Ectodermal cell (in vitro differentiated cells): ENCODE data around the gene ZBTB21.

ENCODE experiments used
- H3K27ac ChIP-seq: 2 replicates; pipeline ENCODE4 v1.7.0; 2013; ENCODE audit warnings: mild to moderate bottlenecking, low read depth, low read length; ENCODE audit not compliant: insufficient read depth, poor library complexity, severe bottlenecking
- H3K27me3 ChIP-seq: 2 replicates; pipeline ENCODE4 v1.7.0; 2013; ENCODE audit warnings: mild to moderate bottlenecking, low read length; ENCODE audit not compliant: insufficient read depth, control insufficient read depth, poor library complexity, severe bottlenecking
- H3K36me3 ChIP-seq: one replicate; pipeline ENCODE4 v1.7.0; 2013; ENCODE audit warnings: low read length; ENCODE audit not compliant: control insufficient read depth, insufficient read depth
- H3K4me1 ChIP-seq: one replicate; pipeline ENCODE4 v1.7.0; 2013; ENCODE audit warnings: low read length; ENCODE audit not compliant: control insufficient read depth, insufficient read depth
- H3K4me3 ChIP-seq: 2 replicates; pipeline ENCODE4 v1.7.0; 2013; ENCODE audit warnings: low read depth, low read length, control low read depth; ENCODE audit not compliant: insufficient read depth
- H3K9me3 ChIP-seq: 2 replicates; pipeline ENCODE4 v1.7.0; 2013; ENCODE audit warnings: mild to moderate bottlenecking, low read length, moderate library complexity; ENCODE audit not compliant: control insufficient read depth
- WGBS, 2 experiments: methylation state at CpG; one replicate each; pipeline ENCODE4 v1.1.7; 2013; ENCODE audit warnings: missing lambda C conversion rate in 2 of 2; 5-methylcytosine and 5-hydroxymethylcytosine counted together

ZBTB21 gene

GRCh38 chr21:41971891-41972290 is 38.3 kb downstream of the ZBTB21 start:
- Histone ChIP-seq H3K4me3 (no peak overlapping the region), H3K27me3 (no peaks in the 10 kb centered on the region), H3K9me3 (no peaks in the 10 kb centered on the region), H3K36me3 (no peaks in the 10 kb centered on the region), H3K4me1 (peaks cover 11% of the 10 kb centered on the region), H3K27ac (no peak overlapping the region)
- WGBS, 2 experiments, result 73 to 77% methylated on average over 5 to 6 of the region's 6 CpGs

GRCh38 chr21:41970751-41971653 is 39.2 kb downstream of the ZBTB21 start:
- no peak overlapping the region for H3K27ac ChIP-seq
- no peaks in the 10 kb centered on the region for H3K36me3 ChIP-seq
- H3K27me3 ChIP-seq, result no peaks in the 10 kb centered on the region
- no peaks in the 10 kb centered on the region for H3K9me3 ChIP-seq
- peaks cover 11% of the 10 kb centered on the region for H3K4me1 ChIP-seq
- H3K4me3 ChIP-seq, result no peak overlapping the region
- WGBS, 2 experiments, result 87 to 89% methylated on average over 20 of the region's 20 CpGs

- Histone ChIP-seq H3K36me3 (no peaks in the 10 kb centered on the region), H3K9me3 (no peaks in the 10 kb centered on the region), H3K27ac (no peak overlapping the region), H3K27me3 (no peaks in the 10 kb centered on the region), H3K4me3 (no peak overlapping the region), H3K4me1 (peaks cover 11% of the 10 kb centered on the region)
- WGBS, 2 experiments, result 90 to 93% methylated on average over 5 of the region's 5 CpGs
These were observed 40.1 kb downstream of the ZBTB21 start for GRCh38 chr21:41970106-41970391.

GRCh38 chr21:41967708-41968107 is 42.5 kb downstream of the ZBTB21 start:
- no peaks in the 10 kb centered on the region for H3K36me3 ChIP-seq
- H3K27ac ChIP-seq, result no peak overlapping the region
- WGBS, 2 experiments, result 64 to 72% methylated on average over 4 of the region's 4 CpGs
- no peak overlapping the region for H3K4me3 ChIP-seq
- no peaks in the 10 kb centered on the region for H3K27me3 ChIP-seq
- H3K9me3 ChIP-seq, result no peaks in the 10 kb centered on the region
- H3K4me1 ChIP-seq, result peaks cover 11% of the 10 kb centered on the region

GRCh38 chr21:41966872-41967621 is 43.1 kb downstream of the ZBTB21 start:
- Histone ChIP-seq H3K4me3 (no peak overlapping the region), H3K27ac (no peak overlapping the region), H3K4me1 (peaks cover 15% of the 10 kb centered on the region), H3K27me3 (no peaks in the 10 kb centered on the region), H3K9me3 (no peaks in the 10 kb centered on the region), H3K36me3 (no peaks in the 10 kb centered on the region)
- WGBS, 2 experiments, result 94 to 95% methylated on average over 10 of the region's 10 CpGs

- Histone ChIP-seq H3K27me3 (no peaks in the 10 kb centered on the region), H3K9me3 (no peaks in the 10 kb centered on the region), H3K36me3 (no peaks in the 10 kb centered on the region), H3K27ac (no peak overlapping the region), H3K4me3 (no peak overlapping the region), H3K4me1 (peaks cover 23% of the 10 kb centered on the region)
- 93 to 95% methylated on average over 11 of the region's 11 CpGs for WGBS, 2 experiments
These were observed 43.9 kb downstream of the ZBTB21 start for GRCh38 chr21:41966041-41966833.

GRCh38 chr21:41965461-41966013 is 44.6 kb downstream of the ZBTB21 start:
- peaks cover 25% of the 10 kb centered on the region for H3K4me1 ChIP-seq
- H3K27me3 ChIP-seq, result no peaks in the 10 kb centered on the region
- H3K9me3 ChIP-seq, result no peaks in the 10 kb centered on the region
- no peaks in the 10 kb centered on the region for H3K36me3 ChIP-seq
- no peak overlapping the region for H3K27ac ChIP-seq
- WGBS, 2 experiments, result 93 to 94% methylated on average over 10 of the region's 10 CpGs
- H3K4me3 ChIP-seq, result no peak overlapping the region

GRCh38 chr21:41965045-41965444 is 45.1 kb downstream of the ZBTB21 start:
- 89 to 91% methylated on average over 5 of the region's 5 CpGs for WGBS, 2 experiments
- no peak overlapping the region for H3K4me3 ChIP-seq
- H3K36me3 ChIP-seq, result no peaks in the 10 kb centered on the region
- no peaks in the 10 kb centered on the region for H3K9me3 ChIP-seq
- no peaks in the 10 kb centered on the region for H3K27me3 ChIP-seq
- no peak overlapping the region for H3K27ac ChIP-seq
- peaks cover 25% of the 10 kb centered on the region for H3K4me1 ChIP-seq

- no peaks in the 10 kb centered on the region for H3K9me3 ChIP-seq
- H3K4me3 ChIP-seq, result no peak overlapping the region
- H3K4me1 ChIP-seq, result peaks cover 25% of the 10 kb centered on the region
- H3K27ac ChIP-seq, result no peak overlapping the region
- no peaks in the 10 kb centered on the region for H3K27me3 ChIP-seq
- WGBS, 2 experiments, result 87 to 89% methylated on average over 8 of the region's 8 CpGs
- no peaks in the 10 kb centered on the region for H3K36me3 ChIP-seq
These were observed 46.0 kb downstream of the ZBTB21 start for GRCh38 chr21:41964171-41964570.
